HepG2 (cell line): ENCODE results near the gene LTC4S. TPM values are rescaled to one million over a fixed set of nuclear protein-coding genes. Genes with fewer than 3 reads are reported as not detected.
A peak's percentile ranks its signal among the peaks of the same experiment; 100 is the strongest.

ENCODE experiments used
- ATAC-seq: fragments of 200-7000 bp; cut with Tn5 transposase; 3 replicates; pipeline ENCODE4 v1.9.1; 2020; ENCODE audit warnings: mild to moderate bottlenecking, moderate library complexity
- BruUV-seq: library from RNA; stranded (reverse); fragments of 400-500 nt; replicated peaks from 2 replicates; lab custom pipeline; 2021; lab: Mats Ljungman, UMichigan
- CTCF ChIA-PET: fragments of 300-600 bp; formaldehyde crosslinking; extraction: SDS; loops from one replicate; lab custom pipeline; 2021; ENCODE audit warnings: low total read pairs, inconsistent platforms, low intra/inter-chr PET ratio; lab: Yijun Ruan, JAX
- POLR2A ChIA-PET: fragments of 350-600 bp; sonication (Branson Sonifier 250); formaldehyde crosslinking; loops from one replicate; lab custom pipeline; 2020; ENCODE audit warnings: antibody characterized with exemption, inconsistent platforms; lab: Yijun Ruan, JAX
- DNase-seq: peaks from one replicate; pipeline ENCODE4 v3.0.0-alpha.2; 2015; ENCODE audit warnings: low spot score
- FAIRE-seq: peaks from 3 replicates; lab custom pipeline; 2011; peaks lifted over from hg19 to GRCh38; lab: Jason Lieb, UNC
- H2AFZ ChIP-seq: one replicate; pipeline ENCODE4 v1.6.1; 2011; ENCODE audit warnings: low read length, inconsistent platforms
- H3K27ac ChIP-seq: fragments of 300-600 bp; 3 replicates; pipeline ENCODE4 v1.8.0; 2011; ENCODE audit warnings: mixed run types, mild to moderate bottlenecking, mixed read lengths, low read length, inconsistent platforms; ENCODE audit not compliant: insufficient read depth; ENCODE audit errors: extremely low read length
- H3K27me3 ChIP-seq, 2 experiments: fragments of 200-600 bp in 1 of 2; 2 replicates in 1 of 2; 3 replicates in 1 of 2; pipeline versions ENCODE4 v1.6.0 to v1.8.0; 2011; ENCODE audit warnings: low read length in 2 of 2, mild to moderate bottlenecking in 2 of 2, moderate library complexity in 2 of 2, inconsistent platforms in 1 of 2; ENCODE audit not compliant: insufficient read depth in 2 of 2, control insufficient read depth in 1 of 2
- H3K36me3 ChIP-seq, 2 experiments: fragments of 200-600 bp in 1 of 2; replicated peaks in 1 of 2; 2 replicates in 1 of 2; 3 replicates in 1 of 2; pipeline versions ENCODE4 v1.5.1 to v1.8.0; 2011; ENCODE audit warnings: low read length in 2 of 2, inconsistent platforms in 1 of 2; ENCODE audit not compliant: insufficient read depth in 2 of 2, control insufficient read depth in 1 of 2
- H3K4me1 ChIP-seq: 2 replicates; pipeline ENCODE4 v1.5.1; 2012; ENCODE audit warnings: low read length, inconsistent platforms; ENCODE audit not compliant: insufficient read depth
- H3K4me2 ChIP-seq: 2 replicates; pipeline ENCODE4 v1.6.0; 2011; ENCODE audit warnings: low read depth, low read length, inconsistent platforms
- H3K4me3 ChIP-seq, 3 experiments: fragments of 200-600 bp in 1 of 3; sonication (generic), shearing (Covaris generic) in 1 of 3; replicated peaks in 1 of 3; 2 replicates each; pipeline ENCODE4 v1.5.1; 2011 to 2016; ENCODE audit warnings: low read length in 3 of 3, inconsistent platforms in 2 of 3, low read depth in 2 of 3, mild to moderate bottlenecking in 2 of 3, control low read depth in 1 of 3, mixed read lengths in 1 of 3; ENCODE audit not compliant: insufficient read depth in 1 of 3
- H3K79me2 ChIP-seq: one replicate; pipeline ENCODE4 v1.6.1; 2011; ENCODE audit warnings: low read length, inconsistent platforms; ENCODE audit not compliant: insufficient read depth
- H3K9ac ChIP-seq: 2 replicates; pipeline ENCODE4 v1.6.0; 2011; ENCODE audit warnings: mild to moderate bottlenecking, low read depth, low read length, inconsistent platforms; ENCODE audit not compliant: insufficient read depth
- H3K9me3 ChIP-seq: 2 replicates; pipeline ENCODE4 v1.5.1; 2012; ENCODE audit warnings: mild to moderate bottlenecking, low read length
- H4K20me1 ChIP-seq: 2 replicates; pipeline ENCODE4 v1.6.0; 2011; ENCODE audit warnings: inconsistent platforms, mild to moderate bottlenecking, low read length, moderate library complexity; ENCODE audit not compliant: insufficient read depth
- CTCF ChIP-seq: sonication (generic); formaldehyde crosslinking; IDR thresholded peaks from 2 replicates; pipeline ENCODE4 v1.5.0; 2020; ENCODE audit warnings: mild to moderate bottlenecking, missing genetic modification reagents, moderate library complexity
- ETS1 ChIP-seq: sonication (generic); formaldehyde crosslinking; IDR thresholded peaks from 2 replicates; pipeline ENCODE4 v1.4.0; 2020; ENCODE audit warnings: missing genetic modification reagents
- FOXK2 ChIP-seq: fragments of 450-650 bp; IDR thresholded peaks from 2 replicates; pipeline ENCODE4 v1.6.1; 2016
- HOXA3 ChIP-seq: sonication (generic); formaldehyde crosslinking; IDR thresholded peaks from 2 replicates; pipeline ENCODE4 v1.5.0; 2020; ENCODE audit warnings: missing genetic modification reagents
- KLF12 ChIP-seq: sonication (generic); formaldehyde crosslinking; IDR thresholded peaks from 2 replicates; pipeline ENCODE4 v1.4.0; 2020; ENCODE audit warnings: missing genetic modification reagents, borderline replicate concordance
- MXD1 ChIP-seq: sonication (generic); formaldehyde crosslinking; IDR thresholded peaks from 2 replicates; pipeline ENCODE4 v1.4.0; 2020; ENCODE audit warnings: mild to moderate bottlenecking, missing genetic modification reagents
- MXI1 ChIP-seq: IDR thresholded peaks from 3 replicates; pipeline ENCODE4 v1.6.1; 2012; ENCODE audit warnings: low read depth, low read length, inconsistent platforms, borderline replicate concordance
- NFE2L1 ChIP-seq: sonication (generic); formaldehyde crosslinking; IDR thresholded peaks from 2 replicates; pipeline ENCODE4 v1.4.0; 2020; ENCODE audit warnings: missing genetic modification reagents, mild to moderate bottlenecking, borderline replicate concordance
- NR2F6 ChIP-seq, 2 experiments: IDR thresholded peaks; 2 replicates each; pipeline ENCODE4 v1.6.1; 2016; ENCODE audit warnings: antibody characterized with exemption in 1 of 2, mild to moderate bottlenecking in 1 of 2
- PLSCR1 ChIP-seq: sonication (generic); formaldehyde crosslinking; IDR thresholded peaks from 2 replicates; pipeline ENCODE4 v1.5.0; 2020; ENCODE audit warnings: missing genetic modification reagents, mild to moderate bottlenecking, borderline replicate concordance
- RBM39 ChIP-seq: fragments of 200-400 bp; formaldehyde crosslinking; IDR thresholded peaks from one replicate; pipeline ENCODE4 v1.6.1; 2018; ENCODE audit warnings: antibody characterized with exemption, mild to moderate bottlenecking, low read depth, low read length; ENCODE audit not compliant: poor library complexity, severe bottlenecking
- RXRA ChIP-seq: sonication (generic); formaldehyde crosslinking; IDR thresholded peaks from 2 replicates; pipeline ENCODE4 v1.5.1; 2020; ENCODE audit warnings: missing genetic modification reagents
- SP1 ChIP-seq, 2 experiments: fragments of 450-650 bp in 1 of 2; sonication (generic) in 1 of 2; formaldehyde crosslinking in 1 of 2; IDR thresholded peaks; 2 replicates each; pipeline versions ENCODE4 v1.4.0 to v1.6.1; 2016 to 2020; ENCODE audit warnings: missing genetic modification reagents in 1 of 2
- SP2 ChIP-seq: sonication (generic); formaldehyde crosslinking; IDR thresholded peaks from 2 replicates; pipeline ENCODE4 v1.5.1; 2020; ENCODE audit warnings: mild to moderate bottlenecking, missing genetic modification reagents
- ZBTB42 ChIP-seq: sonication (generic); formaldehyde crosslinking; IDR thresholded peaks from 2 replicates; pipeline ENCODE4 v1.5.0; 2020; ENCODE audit warnings: mild to moderate bottlenecking, missing genetic modification reagents
- ZNF136 ChIP-seq: sonication (generic); formaldehyde crosslinking; IDR thresholded peaks from 2 replicates; pipeline ENCODE4 v1.8.1; 2022; ENCODE audit warnings: low read depth, mild to moderate bottlenecking, moderate library complexity, missing genetic modification reagents
- ZNF263 ChIP-seq: sonication (generic); formaldehyde crosslinking; IDR thresholded peaks from 2 replicates; pipeline ENCODE4 v1.4.0; 2020; ENCODE audit warnings: missing genetic modification reagents
- ZNF446 ChIP-seq: sonication (generic); formaldehyde crosslinking; IDR thresholded peaks from 2 replicates; pipeline ENCODE4 v1.5.0; 2020; ENCODE audit warnings: mild to moderate bottlenecking, missing genetic modification reagents
- ZNF580 ChIP-seq: IDR thresholded peaks from 2 replicates; pipeline ENCODE4 v1.6.1; 2016; ENCODE audit warnings: low read depth, borderline replicate concordance
- WGBS: methylation state at CpG from one replicate; pipeline ENCODE4 v1.1.6; 2017; ENCODE audit warnings: low lambda C conversion rate; 5-methylcytosine and 5-hydroxymethylcytosine counted together
- in situ Hi-C: cut with HindIII; loops from 2 replicates; pipeline ENCODE4 v1.10.0; 2017; ENCODE audit warnings: low pct_unique_long_range_greater_than_20kb; ENCODE audit not compliant: extremely low pct_ligation_motif_present
- intact Hi-C: fragments of 100-400 bp; cut with micrococcal nuclease; formaldehyde crosslinking; loops from one replicate; pipeline ENCODE4 v1.10.0; 2022; ENCODE audit not compliant: unreplicated experiment
- polyA plus RNA-seq, 8 experiments: library from polyadenylated mRNA; depleted of rRNA in 3 of 8; stranded (reverse) in 7 of 8; unstranded in 1 of 8; fragments of >200 nt; fragmentation: Illumina TruSeq in 4 of 8; extraction: Trizol in 4 of 8; gene quantifications; 2 replicates each; pipeline versions ENCODE4 v1.2.1 to v1.2.3, GENCODE V29; 2011 to 2016; ENCODE audit warnings: low read depth in 4 of 8, missing spikeins in 1 of 8, mixed read lengths in 1 of 8; ENCODE audit not compliant: insufficient read depth in 1 of 8
- total RNA-seq, 5 experiments: library from RNA; depleted of rRNA; stranded (reverse); fragments of >200 nt; fragmentation: Illumina TruSeq; extraction: Trizol; gene quantifications; 2 replicates each; pipeline ENCODE4 v1.2.3, GENCODE V29; 2016; ENCODE audit warnings: low read depth in 1 of 5

Gene LTC4S
- total and polyA plus RNA-seq, 2 of the 13 experiments (the other 11 are each of a cell fraction or from before 2014, with no cell fraction given) = 0.35 TPM; not detected in 1

GRCh38 chr5:179821298-179822058 is 27.7 kb downstream of the LTC4S start:
- DNase-seq (peak; percentile 80), ATAC-seq (peak; percentile 48), FAIRE-seq (peak; percentile 66)
- no peaks in the 10 kb centered on the region for H3K27me3 ChIP-seq
- peaks cover 12 to 26% of the 10 kb centered on the region in 2 experiments for H3K36me3 ChIP-seq
- peak overlapping the region; percentile 99 for H3K27ac ChIP-seq
- ChIA-PET CTCF (no interaction called here), POLR2A (interaction anchor here (0.6 to 5.3 kb wide), 21 partner anchors 9 to 198 kb away, joined by 3 to 115 read pairs (median 6); partner anchors contain the start of genes HNRNPH1, MGAT4B and MRNIP)
- BruUV-seq = no TSS peak
- H3K79me2 ChIP-seq = peaks cover 49% of the 10 kb centered on the region
- peak overlapping the region; percentile 97 to 99 (median 99) for H3K4me3 ChIP-seq
- peaks cover 78% of the 10 kb centered on the region for H3K4me1 ChIP-seq
- intact Hi-C loops = no loop called here
- in situ Hi-C loops = no loop called here
- peaks cover 50% of the 10 kb centered on the region for H4K20me1 ChIP-seq
- no peak overlapping the region for H2AFZ ChIP-seq
- peak overlapping the region; percentile 100 for H3K9ac ChIP-seq
- no peaks in the 10 kb centered on the region for H3K9me3 ChIP-seq
- H3K4me2 ChIP-seq = peak overlapping the region; percentile 92
- WGBS = 4% methylated on average over 5 of the region's 54 CpGs
- TF ChIP-seq NR2F6 (IDR thresholded peaks at IDR 0.05) (no peak), NR2F6 (CRISPR knock-in tag; IDR thresholded peaks at IDR 0.05) (no peak), CTCF (CRISPR knock-in tag) (peak; percentile 37), RXRA (CRISPR knock-in tag) (peak; percentile 41; the same call in 1 of the 2 replicates), FOXK2 (peak; percentile 74), ETS1 (0 out of 2 replicates have a peak, but pooled peaks have one; percentile 47), SP1 (IDR thresholded peaks at IDR 0.05) (no peak; the same call in 1 of the 2 replicates), SP1 (CRISPR knock-in tag; IDR thresholded peaks at IDR 0.05) (0 out of 2 replicates have a peak, but pooled peaks have one; percentile 39), HOXA3 (CRISPR knock-in tag) (peak; percentile 61; the same call in 1 of the 2 replicates), RBM39 (no peak), NFE2L1 (CRISPR knock-in tag) (no peak), ZBTB42 (CRISPR knock-in tag) (no peak), PLSCR1 (CRISPR knock-in tag) (no peak), KLF12 (0 out of 2 replicates have a peak, but pooled peaks have one; percentile 49), ZNF580 (CRISPR knock-in tag) (peak; percentile 27; the same call in 1 of the 2 replicates), SP2 (CRISPR knock-in tag) (peak; percentile 9; the same call in 1 of the 2 replicates), ZNF446 (CRISPR knock-in tag) (0 out of 2 replicates have a peak, but pooled peaks have one; percentile 15), ZNF263 (0 out of 2 replicates have a peak, but pooled peaks have one; percentile 34), MXD1 (0 out of 2 replicates have a peak, but pooled peaks have one; percentile 27), ZNF136 (CRISPR knock-in tag) (no peak), MXI1 (peak; percentile 54; the same call in 1 of the 3 replicates)
